GM18951 (cell line): ENCODE data around the gene SPRR4.

Experiments
- POLR2A ChIP-seq: IDR thresholded peaks from 4 replicates; pipeline ENCODE4 v1.6.1; 2011; ENCODE audit warnings: mild to moderate bottlenecking; ENCODE audit not compliant: insufficient read length, insufficient read depth; ENCODE audit errors: extremely low read depth
- in situ Hi-C: fragments of 300-500 bp; cut with MboI; formaldehyde crosslinking; loops from one replicate; pipeline ENCODE4 v1.12.0; 2022; ENCODE audit warnings: low sequenced_read_pairs, mixed read lengths, inconsistent platforms; ENCODE audit not compliant: unreplicated experiment

Gene SPRR4

GRCh38 chr1:152970495-152970894, at the start of gene SPRR4:
SPRR4 (plus strand) TSS chr1:152970648; CDS start chr1:152971891, 1,243 bp downstream.
- in situ Hi-C loops = no loop called here
- no peak for TF ChIP-seq POLR2A

GRCh38 chr1:152924191-152924590, 46.3 kb upstream of the SPRR4 start:
- in situ Hi-C loops = no loop called here

DNA sequence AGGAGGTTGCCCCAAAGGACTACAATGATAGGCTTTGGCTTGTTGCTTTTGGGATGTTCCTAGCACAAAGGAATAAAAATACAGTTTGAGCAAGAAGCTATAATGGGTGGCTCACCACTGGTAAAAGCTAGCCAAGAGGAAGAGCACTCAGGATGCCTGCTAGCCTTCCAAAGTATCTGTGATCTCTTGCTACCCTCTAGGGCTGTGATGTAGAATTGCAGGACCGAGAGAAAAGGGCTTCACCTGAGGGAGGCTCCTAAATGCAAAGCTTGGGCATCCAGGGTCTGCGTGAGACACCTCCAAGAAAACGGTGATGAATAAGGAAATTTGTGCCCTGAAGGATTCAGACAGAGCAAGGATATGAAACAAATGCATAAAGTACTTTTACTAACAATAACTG, 44.4 kb upstream of the SPRR4 start:
- TF ChIP-seq POLR2A = no peak
- in situ Hi-C loops = no loop called here

More at GRCh38 chr1:152924191-152924590, 46.3 kb upstream of the SPRR4 start:
- TF ChIP-seq POLR2A = no peak

GRCh38 chr1:152928671-152929070, 41.8 kb upstream of the SPRR4 start:
- in situ Hi-C loops = no loop called here
- TF ChIP-seq POLR2A = no peak

GRCh38 chr1:152932170-152932811, 38.2 kb upstream of the SPRR4 start:
- no peak for TF ChIP-seq POLR2A
- in situ Hi-C loops = no loop called here

DNA sequence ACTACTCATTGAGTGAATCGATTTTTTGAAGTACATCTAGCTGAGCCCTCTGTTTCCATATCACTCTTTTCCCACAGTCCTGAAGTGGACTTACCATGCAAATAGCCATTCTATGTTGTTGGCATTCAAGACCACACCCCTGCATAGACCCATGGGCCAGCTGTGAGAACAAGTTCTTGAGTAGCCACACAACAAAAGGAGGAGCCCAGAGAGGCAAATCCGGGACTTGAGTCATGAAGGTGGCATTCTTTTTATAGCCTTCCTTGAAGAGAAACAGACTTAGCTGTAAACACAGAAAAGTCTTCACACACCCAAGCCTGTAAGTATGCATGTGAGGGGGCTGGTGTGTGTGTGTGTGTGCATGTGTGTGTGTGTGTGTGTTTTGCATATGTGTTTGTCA, 37.3 kb upstream of the SPRR4 start:
- TF ChIP-seq POLR2A = no peak
- in situ Hi-C loops = no loop called here

DNA sequence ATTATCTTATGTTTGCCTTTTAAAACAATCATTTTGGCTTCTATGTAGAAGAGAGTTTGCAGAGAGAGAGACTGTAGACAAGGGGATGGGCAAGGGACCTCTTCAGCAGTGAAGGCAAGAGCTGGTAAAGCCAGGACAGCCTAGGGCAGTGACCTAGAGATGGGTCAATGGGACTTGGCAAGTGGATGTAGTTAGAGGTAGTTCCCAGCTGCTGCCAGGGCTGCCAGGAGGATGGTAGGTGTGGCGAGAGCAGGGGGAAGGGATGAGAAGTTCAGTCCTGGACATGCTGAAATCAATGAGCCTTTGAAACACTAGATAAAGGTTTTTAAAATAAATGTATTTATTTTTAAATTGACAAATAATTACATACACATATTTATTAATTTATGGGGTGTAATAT, 29.8 kb upstream of the SPRR4 start:
- no peak for TF ChIP-seq POLR2A
- in situ Hi-C loops = no loop called here

GRCh38 chr1:152941037-152941711, 29.3 kb upstream of the SPRR4 start:
- in situ Hi-C loops = no loop called here
- TF ChIP-seq POLR2A = no peak

GRCh38 chr1:152942161-152942560, 28.3 kb upstream of the SPRR4 start:
- no peak for TF ChIP-seq POLR2A
- in situ Hi-C loops = no loop called here

DNA sequence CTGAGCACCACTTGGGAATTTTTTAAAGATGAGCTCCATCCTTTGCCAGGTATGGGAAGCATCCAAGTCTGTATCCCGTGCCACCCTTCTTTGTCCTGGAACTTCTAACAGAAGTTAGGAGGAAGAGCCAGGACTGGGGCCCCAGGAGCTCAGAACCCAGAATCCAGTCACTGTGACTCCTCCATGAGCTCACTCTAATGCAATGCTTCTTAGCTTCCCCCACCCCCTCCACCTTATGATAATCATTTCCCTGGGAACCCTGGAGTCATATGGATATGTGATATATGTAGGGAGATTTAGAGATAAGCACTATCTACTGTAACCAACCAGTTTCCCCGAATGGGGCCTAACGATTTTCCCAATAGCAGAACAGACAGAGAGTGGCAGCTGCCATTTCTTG, 24.2 kb upstream of the SPRR4 start:
- in situ Hi-C loops = no loop called here
- TF ChIP-seq POLR2A = no peak

DNA sequence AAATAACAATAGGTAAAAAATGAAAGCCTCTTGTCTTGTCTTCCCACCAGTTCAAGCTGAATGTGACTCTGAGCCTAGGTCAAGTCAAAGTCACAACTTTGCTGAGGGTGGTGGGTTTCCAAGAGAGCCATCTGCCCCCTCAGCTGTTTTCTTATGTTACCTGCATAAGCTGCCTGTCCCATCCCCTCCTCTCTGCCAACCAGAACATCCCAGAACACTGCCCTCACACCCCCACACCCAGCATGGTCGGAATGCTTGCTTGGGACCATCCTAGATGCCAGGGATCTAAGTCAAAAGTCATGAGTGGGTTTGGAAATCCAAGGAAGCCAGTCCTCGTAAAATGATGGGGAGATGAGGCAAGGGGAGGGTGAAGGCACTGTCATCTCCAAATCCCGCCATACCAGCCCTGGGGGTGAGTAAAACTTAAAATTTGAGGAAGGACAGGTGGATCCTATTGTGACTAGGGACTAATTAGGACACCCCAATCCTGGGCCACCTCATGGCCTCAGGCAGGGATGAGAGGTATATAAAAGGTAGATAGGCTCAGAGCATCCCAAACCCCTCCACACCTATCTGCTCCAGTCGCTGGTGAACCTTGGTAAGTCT, 23.7 kb upstream of the SPRR4 start, which contains the start of gene SPRR5:
Gene SPRR5 (plus strand): TSS at position 556 of the 606 bp plus-strand sequence. CDS start 1,349 bp downstream, outside the sequence.
- in situ Hi-C loops = no loop called here
- TF ChIP-seq POLR2A = no peak

DNA sequence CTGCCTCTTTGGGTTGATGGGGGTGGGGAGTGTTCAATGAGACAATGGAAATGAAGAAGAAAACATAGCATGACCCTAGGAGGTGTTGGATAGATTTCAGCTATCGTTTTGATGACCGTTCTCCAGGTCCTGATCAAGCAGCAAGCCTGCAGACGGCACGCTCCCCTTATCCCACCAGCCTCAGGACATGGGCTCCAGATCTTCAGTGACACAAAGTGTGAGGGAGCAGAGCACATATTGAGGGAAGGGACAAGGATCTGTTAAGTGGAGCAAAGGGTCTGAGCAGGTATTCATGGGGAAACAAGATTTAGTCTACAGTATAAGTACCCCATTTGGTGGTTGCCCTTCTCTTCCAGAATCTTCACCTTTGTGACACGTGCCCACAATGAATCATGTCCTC, 18.7 kb upstream of the SPRR4 start:
- TF ChIP-seq POLR2A = no peak
- in situ Hi-C loops = no loop called here

DNA sequence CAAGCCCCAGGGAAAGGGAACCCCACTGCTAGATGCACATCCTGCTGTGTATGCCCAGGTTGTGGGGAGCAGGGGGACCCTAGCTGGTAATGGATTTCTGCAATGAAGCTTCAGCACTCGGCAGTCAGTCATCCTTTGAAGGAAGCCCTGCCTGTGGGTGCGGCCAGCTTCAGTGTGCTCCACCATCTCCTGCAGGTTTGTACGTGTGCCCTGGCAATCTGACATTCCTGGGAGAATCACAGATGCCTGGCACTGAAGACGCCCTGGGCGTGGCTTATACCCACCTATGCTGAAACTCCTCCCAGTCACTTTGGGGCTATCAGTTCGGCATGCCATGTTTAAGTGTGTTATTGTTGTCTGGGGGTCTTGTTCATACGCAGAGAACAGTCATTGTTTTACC, 16.7 kb upstream of the SPRR4 start:
- in situ Hi-C loops = no loop called here
- TF ChIP-seq POLR2A = no peak

- in situ Hi-C loops = no loop called here
- TF ChIP-seq POLR2A = no peak
Measured at GRCh38 chr1:152954436-152954835, 16.0 kb upstream of the SPRR4 start.

DNA sequence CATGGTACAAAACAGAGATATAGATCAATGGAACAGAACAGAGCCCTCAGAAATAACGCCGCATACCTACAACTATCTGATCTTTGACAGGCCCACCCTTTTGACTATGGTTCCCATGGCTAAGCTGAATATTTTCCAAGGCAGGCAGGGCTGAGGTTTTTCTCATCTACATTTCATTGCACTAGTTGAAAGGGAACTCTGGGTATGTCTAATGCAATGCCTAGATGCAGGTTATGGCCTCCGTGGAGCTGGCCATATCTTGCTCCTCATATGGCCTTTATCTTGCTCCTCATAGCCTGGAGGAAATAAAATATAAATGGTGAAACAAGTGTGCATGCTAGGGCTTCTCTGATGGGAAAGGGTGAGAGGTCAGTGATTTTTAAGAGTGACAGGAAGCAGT, 12.9 kb upstream of the SPRR4 start:
- in situ Hi-C loops = no loop called here
- no peak for TF ChIP-seq POLR2A
